NOMO-1 (cell line): Measurements from ENCODE around the gene PELO.

Experiments
- DNase-seq, 2 experiments: peaks; one replicate each; lab custom pipeline; 2025; ENCODE audit not compliant: unreplicated experiment in 2 of 2; lab: John Stamatoyannopoulos, UW

PELO gene

DNA sequence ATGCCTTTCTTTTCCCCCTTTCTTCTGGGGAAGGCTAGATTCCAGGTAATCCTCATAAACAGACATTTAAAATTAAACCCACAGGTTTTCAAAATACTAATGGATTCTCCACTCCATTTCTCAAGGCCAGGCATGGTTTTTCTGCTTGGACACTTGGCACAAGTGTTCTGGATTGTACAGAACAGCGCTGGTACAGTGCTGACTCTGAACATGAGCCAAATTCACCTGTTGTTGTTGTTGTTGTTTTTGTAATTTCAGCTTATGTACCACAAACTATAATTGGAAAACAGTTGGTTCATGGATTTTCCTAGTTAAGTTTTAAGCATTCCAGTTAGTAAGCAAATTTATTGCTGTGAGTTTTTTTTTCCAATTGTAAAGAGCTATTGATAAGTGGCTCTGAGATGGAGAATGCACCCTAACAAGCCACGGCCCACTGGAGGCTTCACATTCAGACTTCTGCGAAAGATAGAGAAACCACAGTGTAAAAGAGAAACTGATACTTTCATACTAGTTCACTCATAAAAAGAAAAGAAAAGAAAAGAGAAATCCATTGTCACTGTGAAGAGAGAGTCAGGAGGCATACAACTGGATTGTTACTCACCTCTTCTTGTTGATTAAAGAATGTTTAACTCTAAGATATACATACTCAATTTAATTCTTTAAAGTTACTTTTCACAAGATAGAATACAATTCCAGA lies 16.2 kb upstream of the PELO start:
- DNase-seq: no peak

DNA sequence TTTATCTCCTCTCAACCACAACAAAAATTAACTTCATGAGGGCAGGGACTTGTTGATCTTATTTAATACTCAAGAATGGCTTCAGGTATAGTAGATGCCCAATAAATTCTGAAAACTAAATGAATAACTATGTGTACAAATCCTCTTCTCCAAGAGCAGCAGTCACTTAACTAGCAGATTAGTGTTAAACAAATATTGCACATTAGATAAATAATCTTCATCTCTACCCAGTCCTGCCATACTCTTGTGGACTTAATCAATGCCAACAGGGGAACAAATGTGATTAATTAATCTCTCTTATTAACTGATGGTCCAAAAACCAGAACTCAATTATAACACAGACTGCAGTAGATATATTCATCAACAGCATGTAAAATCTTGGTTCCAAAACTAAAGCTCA lies 15.0 kb upstream of the PELO start:
- DNase-seq: no peak

DNA sequence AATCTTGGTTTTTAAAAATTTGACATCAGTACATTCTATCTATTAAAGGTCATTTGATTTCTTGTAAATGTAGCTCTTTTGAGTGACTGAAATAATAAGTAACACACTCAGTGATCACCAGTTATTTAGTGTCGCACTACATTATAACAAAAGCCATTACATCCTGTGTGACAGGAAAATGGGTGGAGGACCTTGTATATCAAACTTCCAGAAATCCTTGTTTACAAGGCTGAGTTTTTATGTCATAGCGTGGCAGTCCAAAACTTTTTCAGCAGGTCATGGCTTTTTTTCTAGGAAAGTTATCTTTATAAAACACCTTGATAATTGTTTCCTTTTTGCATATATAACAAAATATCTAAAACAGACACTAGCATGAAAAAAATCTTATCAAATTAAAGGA lies 14.4 kb upstream of the PELO start:
- no peak for DNase-seq

DNA sequence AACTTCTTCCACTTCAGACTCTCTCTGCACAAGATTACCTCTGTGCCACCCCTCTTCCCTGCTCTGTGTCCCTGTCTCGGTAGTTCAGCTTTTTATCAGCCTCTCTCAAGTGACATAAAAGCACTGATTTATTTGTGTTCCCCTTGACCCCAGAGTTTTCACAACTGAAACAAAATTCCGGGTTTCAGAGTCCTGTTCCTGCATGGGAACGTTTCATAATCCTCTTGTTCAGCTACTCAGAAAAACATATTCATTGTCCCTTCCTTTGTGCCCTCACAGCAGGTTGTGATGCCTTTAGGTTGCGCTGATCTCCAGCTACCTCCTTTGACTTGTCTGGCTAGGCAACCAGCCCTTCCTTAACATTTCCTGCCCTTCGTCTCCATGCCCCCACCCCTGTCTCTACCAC lies 13.7 kb upstream of the PELO start:
- DNase-seq: no peak

DNA sequence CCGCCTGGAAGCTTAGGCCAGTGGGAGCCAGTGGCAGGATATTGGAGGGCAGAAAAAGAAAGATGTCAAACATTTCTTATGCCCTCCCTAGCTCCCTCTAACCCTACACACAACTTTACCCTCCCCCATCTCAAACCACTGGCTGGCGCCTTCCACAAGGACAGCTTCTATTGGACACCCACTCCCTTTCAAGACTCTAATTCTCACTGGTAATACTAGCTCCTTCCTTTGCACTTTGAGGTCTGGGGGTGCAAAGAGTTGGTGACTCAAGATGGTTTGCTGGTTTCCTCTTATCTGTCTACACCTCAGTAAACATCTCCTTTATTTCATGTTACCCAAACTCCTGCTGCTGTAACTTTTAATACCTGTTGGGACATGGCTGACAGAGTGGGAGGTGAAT lies 11.6 kb upstream of the PELO start:
- no peak for DNase-seq

DNA sequence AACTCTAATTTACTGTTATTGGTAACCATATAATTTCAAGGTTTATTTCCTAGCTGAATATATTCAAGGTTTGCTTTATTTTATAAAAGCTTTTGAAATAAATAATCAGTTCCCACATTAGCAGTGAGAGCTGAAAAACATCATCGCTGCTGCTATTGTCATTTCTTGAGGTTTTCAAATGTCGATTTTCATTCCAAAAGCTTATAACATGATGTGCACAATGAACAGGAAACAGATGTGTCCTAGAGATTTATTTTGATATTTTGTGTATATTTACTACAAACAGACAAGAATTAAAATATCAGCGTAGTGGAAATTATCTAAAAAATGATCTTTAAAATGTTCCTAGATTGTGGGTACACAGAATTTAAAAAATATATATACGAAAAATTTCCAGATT lies 10.5 kb upstream of the PELO start:
- no peak for DNase-seq

DNA sequence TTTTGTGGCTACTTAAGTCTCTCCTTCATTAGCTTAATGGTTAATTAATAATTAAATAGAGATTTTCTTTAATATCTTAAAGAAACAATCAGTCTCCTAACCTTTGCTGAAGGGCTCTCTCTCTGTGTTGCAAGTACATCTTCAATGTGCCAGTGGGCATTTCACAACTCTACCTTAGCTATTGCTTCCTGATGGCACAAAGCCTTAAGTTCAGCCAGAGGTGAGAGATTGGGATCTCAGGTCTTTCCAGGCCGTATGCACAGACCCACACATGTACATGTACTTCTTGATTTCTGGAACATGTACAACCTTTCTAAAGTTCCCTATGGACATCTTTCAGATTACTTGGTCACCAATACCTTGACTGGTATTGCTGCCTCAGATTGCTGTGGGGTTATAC lies 8.9 kb upstream of the PELO start:
- DNase-seq: no peak

DNA sequence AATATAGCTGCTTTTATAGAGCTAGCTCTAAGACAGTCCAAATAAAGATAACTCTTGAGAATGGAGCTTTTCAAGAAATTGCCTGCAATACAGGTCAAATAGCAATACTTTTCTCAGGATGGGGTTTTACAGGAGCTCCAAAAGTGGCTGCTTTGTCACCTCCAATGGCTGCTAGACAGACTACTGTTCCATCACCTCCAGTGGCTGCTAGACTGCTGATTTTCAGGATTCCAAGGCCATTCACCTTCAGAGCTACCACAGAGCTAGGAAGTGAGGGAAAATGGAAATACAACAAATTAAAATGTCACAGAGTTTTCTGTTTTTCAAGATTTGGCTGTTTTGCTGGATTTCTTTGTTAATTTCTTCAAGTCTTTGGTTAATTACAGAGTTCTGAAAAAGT lies 8.5 kb upstream of the PELO start:
- no peak for DNase-seq

DNA sequence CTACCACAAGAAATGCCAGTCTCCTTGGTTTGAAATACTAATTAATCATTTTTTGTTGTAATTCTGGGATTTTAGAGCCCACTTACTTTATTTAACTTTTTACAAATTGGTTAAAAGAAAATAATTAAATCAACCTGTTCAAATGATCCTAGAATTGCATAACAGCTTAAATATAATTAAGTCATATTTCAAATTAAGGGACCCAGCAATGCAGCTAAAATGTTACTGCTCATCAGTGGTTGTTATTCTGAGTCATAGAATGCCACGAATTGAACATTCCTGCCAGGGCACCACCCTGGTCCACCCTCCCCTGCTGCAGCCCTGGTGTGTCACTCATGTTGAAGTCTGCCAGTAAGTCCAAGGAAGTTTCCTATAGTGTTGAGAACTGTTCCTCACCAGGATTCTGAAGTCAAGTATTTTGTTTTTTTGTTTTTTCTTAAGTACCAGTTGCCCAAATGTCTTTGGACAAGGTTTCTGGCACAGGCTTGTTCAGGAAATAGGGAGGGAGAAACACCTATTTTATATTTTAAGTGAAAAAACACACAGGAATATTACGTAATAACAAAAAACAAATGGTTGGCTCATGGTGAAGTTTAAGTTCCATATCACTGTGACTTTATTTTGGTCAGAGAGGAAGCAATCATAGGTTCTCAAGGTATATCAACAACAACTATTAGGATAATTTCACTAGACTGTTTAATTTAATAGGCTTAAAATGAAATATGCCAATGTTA lies 4.3 kb upstream of the PELO start:
- no peak for DNase-seq

DNA sequence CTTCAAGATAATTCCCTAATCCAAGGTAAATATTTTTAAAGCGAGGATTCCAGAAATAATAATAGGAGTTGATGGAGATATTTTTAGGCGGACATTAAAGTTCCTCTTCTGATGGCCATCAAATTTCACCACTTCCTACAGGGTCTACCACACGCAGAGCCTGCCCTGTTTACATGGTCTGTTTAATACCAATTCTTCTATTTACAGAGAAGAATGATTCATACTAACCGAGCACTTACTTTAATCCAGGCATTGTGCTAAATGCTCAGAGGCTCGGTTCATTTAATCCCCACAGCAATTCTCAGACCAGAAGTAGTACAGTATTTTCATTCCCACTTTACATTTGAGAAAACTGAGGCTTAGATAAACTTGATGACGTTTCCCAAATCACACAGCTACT lies 3.0 kb upstream of the PELO start:
- DNase-seq: peak; percentile 53 to 69

DNA sequence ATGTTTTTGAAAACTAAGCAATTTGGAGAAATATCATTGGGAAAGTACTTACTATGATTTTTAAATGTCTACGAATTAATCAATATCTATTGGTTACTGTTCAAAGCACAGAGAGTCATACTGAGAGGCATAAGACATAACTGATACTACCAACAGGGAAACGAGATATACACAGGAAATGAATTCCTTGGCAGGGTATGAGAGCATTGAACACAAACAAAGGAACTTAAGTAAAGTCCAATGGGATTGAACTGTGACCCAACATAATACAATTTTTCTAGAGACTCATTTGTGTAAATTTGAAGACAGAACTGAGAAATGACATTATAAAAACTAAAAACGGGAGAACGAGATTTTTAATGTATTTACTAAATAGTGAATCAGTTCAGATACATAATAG lies 1.3 kb upstream of the PELO start:
- DNase-seq: no peak

DNA sequence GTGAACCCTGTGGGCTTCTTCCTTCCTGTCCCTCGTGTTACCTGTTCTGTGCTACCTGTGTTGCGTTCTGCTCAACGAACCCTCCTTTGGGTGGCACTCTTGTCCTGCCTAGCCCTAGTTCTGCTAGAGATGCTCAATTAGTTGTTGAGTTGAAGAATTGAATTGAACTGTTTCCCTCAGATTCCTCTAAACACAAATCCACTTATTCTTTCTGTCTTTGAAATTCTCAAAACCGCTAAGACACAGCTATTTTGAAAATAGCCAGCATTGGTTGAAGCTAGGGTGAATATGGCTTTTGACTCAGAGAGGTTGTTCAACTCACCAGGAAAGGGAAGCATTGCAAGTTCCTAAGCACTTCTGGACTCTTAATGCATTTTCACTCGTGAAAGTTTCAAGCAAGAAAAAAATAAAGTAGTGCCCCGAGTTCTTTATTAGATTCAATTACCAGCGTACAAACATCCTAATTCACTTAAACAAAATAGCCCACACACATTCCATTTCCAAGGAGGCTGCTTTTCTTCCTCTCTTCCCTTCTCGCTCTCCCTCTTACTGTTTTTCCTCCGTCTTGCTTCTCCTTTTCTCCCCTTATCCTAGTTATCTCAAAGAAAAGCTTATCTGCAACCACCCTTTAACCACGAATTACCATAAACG lies 642 bp upstream of the PELO start:
- no peak for DNase-seq

DNA sequence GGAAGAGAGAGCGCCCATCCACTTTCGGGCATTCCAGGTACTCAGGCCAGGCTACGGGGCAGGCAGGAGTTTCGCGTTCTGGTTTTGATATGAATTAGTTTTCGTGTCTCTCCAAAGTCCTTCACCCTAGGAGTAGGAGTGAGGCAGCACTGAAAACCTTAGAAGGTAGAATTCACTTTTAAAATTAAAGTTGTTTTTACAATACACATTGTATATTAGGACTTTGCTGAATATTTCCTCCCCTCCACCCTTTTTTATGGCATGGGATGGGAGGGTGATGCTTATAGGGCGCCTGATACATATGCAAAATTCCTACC lies 747 bp downstream of the PELO start:
- no peak for DNase-seq

DNA sequence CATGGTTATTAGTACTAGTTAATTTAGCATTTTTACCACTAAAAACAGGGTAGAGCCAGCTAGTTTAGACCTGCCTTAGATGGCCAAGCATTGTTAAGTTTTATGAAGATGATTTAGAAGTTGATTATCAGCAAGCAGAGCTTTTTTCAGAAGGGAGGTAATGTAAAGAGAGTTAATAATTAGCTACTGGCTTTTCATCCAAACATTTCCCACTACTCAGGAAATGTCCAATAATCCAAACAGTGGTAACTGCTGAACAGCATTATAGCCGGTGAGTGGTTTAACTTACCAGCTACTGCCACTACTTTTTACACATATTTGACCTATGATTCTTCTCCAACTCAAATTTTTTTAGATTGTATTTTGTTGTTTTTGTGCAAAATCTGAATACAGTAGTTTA lies 1.7 kb downstream of the PELO start:
- DNase-seq: no peak

DNA sequence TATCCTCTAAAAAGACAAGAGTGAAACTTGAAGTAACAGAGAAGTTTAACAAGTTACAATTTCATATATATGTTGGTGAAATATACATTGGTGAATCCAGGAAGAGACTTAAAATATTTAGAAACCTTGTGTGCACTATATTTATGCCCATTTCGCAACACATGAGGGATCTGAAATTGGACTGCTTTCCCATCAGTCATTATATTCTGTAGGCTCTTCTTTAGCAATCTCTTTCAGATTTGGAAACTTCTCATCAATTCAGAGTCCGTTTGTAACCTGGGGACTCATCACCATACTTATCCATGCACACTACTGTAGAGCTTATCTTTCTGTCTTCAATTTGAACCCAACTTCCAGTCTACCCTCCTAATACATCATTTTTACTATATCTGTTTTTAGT lies 2.1 kb downstream of the PELO start:
- DNase-seq: peak in 1 of 2 experiments; percentile 24

DNA sequence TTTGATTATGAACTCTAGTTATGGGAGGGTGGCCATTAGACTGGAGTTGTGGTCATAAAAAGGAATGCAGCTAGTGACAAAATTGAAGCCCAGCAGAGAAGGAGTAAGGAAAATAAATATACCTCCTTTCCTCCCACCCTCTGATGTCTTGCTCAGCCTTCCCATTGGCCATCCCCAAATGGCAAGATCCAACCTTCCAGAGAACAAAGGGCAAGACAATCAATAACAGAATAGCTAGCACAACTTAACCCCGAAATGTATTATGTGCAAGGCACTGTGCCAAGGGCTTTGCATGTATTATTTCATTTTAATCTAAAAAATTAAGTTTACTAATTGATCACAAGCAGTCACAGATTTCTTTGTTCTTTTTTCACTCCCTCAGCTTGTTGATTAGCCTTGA lies 3.6 kb downstream of the PELO start:
- DNase-seq: no peak

DNA sequence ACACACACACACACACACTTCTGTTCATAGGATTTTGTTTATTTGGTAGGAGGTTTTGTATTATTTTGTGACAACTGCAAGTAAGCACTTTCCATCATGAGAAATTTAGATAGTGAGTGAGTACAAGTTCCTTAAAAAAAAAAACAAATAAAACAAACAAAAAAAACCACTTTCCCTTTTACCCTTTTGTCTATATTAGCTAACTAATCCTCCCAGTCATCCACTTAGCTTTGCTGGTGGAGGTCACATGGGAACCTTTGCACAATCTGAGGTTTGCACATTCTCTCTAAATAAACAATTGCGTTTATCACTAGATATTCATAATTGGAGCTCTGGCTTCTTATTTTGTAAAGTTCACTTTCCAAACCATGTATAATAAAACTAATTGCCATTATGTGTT lies 6.8 kb downstream of the PELO start:
- DNase-seq: no peak

DNA sequence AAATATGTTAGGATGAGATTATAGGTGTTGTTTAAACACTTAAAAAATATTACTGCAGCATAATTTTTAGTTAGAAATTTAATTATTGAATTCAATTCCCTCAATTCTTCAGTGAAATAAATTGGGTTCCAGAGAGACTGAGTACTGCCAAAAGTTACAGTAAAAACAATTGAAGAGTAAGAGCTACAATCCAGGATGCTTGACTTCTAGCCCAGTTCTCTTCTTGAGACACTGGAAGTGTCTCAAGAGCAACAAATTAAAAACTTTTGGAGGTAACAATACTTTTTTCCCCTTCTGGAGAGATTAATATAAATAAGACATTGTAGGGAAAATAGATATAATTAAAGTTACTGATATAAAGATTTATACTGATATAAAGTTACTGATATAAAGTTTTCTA lies 8.3 kb downstream of the PELO start:
- no peak for DNase-seq

DNA sequence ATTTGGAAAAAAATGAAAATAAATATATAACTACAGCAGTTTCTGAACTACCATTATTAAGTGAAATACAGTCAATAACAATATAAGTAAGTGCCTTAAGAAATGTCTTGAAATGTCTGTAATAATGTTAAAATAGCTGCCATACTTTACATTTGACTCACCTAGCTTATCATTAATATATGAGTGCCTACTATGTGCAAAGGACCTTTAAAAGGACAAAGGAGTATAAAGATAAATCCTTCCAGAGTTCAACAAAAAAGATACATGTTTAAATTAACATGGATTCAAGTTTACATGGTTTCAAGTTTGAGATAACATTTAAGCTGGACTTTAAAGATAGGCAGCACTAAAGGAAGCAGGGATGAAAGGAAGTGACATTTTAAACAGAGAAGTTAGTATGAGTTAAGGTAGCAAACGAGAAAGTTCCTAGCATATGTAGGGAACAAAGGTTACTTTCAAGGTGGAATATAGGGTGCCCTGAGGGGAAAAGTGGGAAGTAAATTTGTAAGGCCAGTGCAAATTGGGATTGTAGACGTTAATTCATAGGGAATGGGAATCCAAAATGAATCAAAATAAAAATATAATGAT lies 8.9 kb downstream of the PELO start:
- DNase-seq: no peak

DNA sequence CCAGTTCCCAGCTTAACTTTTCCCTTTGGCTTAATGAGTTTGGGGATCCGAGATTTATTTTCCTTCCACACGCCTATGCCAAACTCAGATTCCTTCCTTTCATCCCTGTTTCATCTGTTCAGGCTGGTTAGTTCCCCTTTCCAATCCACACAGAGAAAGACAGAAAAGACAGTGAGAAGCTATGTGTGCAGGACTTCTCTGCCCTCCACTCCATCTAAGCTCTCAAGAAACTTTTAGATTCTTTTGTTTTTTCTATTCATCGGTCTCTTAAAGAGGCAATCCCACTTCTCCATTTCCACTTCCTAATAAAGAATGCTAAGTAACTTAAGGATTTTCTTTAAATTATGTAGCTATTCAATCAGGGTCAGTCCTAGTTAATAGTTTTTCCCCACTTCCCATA lies 11.2 kb downstream of the PELO start:
- DNase-seq: peak in 1 of 2 experiments; percentile 35

DNA sequence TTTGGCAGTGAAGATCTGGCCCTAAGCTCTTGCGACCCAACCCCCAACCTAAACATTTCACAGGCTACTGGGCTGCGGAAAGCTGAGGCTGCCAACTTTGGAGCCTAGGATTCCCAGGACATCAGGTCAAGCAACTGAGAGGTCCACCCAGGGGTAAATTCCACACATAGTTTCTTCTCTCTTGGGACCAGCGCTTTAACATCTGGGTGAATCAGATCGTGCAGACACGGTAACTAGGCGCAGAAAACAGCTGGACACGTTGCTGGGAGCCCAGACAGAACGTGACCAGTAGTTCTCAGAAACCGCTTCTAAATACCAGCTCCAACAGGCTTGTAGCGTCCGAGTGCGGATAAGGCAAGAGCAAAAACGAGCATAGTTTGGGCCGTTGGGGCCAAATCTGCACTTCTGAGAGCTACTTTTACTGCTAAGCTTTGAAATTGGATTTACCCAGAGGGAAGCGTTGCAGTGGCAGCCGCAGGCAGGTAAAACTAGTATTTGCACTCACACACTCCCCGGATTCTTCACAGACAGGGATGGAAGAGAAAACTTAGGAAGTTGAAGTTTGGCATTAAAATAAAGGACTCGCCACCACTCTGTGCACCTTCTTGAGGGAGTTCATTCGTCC lies 11.8 kb downstream of the PELO start:
- no peak for DNase-seq
